H1 (cell line): ENCODE data around the gene FGF12.

ENCODE experiments used
- CTCF ChIP-seq, 3 experiments: IDR thresholded peaks; 1 replicate in 2 of 3; 2 replicates in 1 of 3; pipeline versions ENCODE4 v1.5.1 to v1.6.1; 2011; ENCODE audit warnings: low read length in 3 of 3, mild to moderate bottlenecking in 3 of 3, inconsistent platforms in 2 of 3, low read depth in 1 of 3, moderate library complexity in 1 of 3; ENCODE audit not compliant: insufficient read depth in 1 of 3; ENCODE audit errors: control extremely low read depth in 1 of 3
- JUN ChIP-seq: IDR thresholded peaks from 2 replicates; pipeline ENCODE4 v1.6.1; 2011; ENCODE audit warnings: low read depth, mild to moderate bottlenecking, improper control_type of control experiment, low read length

GRCh38 chr3:192675958-192676649 lies 51.2 kb downstream of the FGF12 start:
- no peak for TF ChIP-seq CTCF (IDR thresholded peaks at IDR 0.05; ENCODE audit: control extremely low read depth in 1 of 3, insufficient read depth in 1 of 3, low read depth in 1 of 3, low read length in 3 of 3)
- no peak for TF ChIP-seq JUN
